ENCODE data around the gene DHRS13.
"Not testable (repeated sequence)": the region's sequence is repeated elsewhere in the genome, so short reads cannot be mapped to it uniquely, and the experiment has no call there.

DHRS13 gene

DNA sequence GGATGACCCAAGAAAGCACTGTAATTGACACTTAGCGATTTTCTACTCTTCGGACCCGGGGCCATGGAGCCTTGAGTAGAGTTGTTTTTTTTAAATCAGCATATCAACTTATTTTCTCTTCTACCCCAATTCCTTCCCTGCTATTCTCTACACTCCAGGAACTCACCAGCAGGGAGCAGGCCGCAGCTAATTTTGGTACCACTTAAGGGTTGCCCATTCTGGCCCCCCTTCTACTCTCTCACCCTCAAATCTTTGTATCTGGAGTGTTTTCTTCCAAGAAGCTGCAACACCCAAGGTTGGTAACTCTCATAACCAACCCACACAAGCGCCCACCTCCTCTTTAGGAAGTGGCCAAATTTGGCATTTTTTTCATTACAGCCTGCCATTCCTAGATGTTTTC is 53.6 kb downstream of the DHRS13 start:
- TF ChIP-seq, protein P1, sequence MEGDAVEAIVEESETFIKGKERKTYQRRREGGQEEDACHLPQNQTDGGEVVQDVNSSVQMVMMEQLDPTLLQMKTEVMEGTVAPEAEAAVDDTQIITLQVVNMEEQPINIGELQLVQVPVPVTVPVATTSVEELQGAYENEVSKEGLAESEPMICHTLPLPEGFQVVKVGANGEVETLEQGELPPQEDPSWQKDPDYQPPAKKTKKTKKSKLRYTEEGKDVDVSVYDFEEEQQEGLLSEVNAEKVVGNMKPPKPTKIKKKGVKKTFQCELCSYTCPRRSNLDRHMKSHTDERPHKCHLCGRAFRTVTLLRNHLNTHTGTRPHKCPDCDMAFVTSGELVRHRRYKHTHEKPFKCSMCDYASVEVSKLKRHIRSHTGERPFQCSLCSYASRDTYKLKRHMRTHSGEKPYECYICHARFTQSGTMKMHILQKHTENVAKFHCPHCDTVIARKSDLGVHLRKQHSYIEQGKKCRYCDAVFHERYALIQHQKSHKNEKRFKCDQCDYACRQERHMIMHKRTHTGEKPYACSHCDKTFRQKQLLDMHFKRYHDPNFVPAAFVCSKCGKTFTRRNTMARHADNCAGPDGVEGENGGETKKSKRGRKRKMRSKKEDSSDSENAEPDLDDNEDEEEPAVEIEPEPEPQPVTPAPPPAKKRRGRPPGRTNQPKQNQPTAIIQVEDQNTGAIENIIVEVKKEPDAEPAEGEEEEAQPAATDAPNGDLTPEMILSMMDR (IDR thresholded peaks at IDR 0.05; ENCODE audit: low read depth, low read length, missing control alignments), result no peak
- Histone ChIP-seq H3K4me3 (ENCODE audit: low read depth, low read length) (no peak overlapping the region), H3K27ac (no peak overlapping the region), H3K27me3 (replicated peaks) (no peaks in the 10 kb centered on the region), H3K36me3 (replicated peaks) (no peaks in the 10 kb centered on the region)
- no peak for DNase-seq
- in situ Hi-C loops (cut with HindIII; ENCODE audit: low pct_ligation_motif_present, low sequenced_read_pairs), result no loop called here

GRCh38 chr17:28848667-28849066 is 54.2 kb downstream of the DHRS13 start:
- DNase-seq; in situ Hi-C loops (cut with HindIII; ENCODE audit: low pct_ligation_motif_present, low sequenced_read_pairs); H3K4me3 ChIP-seq (ENCODE audit: low read depth, low read length); H3K27me3 ChIP-seq (replicated peaks); H3K36me3 ChIP-seq (replicated peaks); H3K27ac ChIP-seq: not testable (repeated sequence)
- TF ChIP-seq, protein P1 (IDR thresholded peaks at IDR 0.05; ENCODE audit: low read depth, low read length, missing control alignments), result peak; percentile 46

Measured in brain microvascular endothelial cell (primary cell).